HG03139 (cell line): Measurements from ENCODE around the gene BRIP1.

ENCODE experiments used
- ATAC-seq: cut with Tn5 transposase; IDR thresholded peaks from one replicate; pipeline ENCODE4 v1.9.1; 2021; ENCODE audit not compliant: unreplicated experiment

The BRIP1 gene

GRCh38 chr17:61764846-61765245 lies 98.5 kb downstream of the BRIP1 start:
- ATAC-seq = no peak

- ATAC-seq = no peak
Observed at GRCh38 chr17:61761827-61762226, 101.5 kb downstream of the BRIP1 start.

- ATAC-seq = no peak
Observed at GRCh38 chr17:61759362-61759761, 104.0 kb downstream of the BRIP1 start.

- ATAC-seq = no peak
Observed at GRCh38 chr17:61758430-61758829, 104.9 kb downstream of the BRIP1 start.

GRCh38 chr17:61757168-61757567 lies 106.2 kb downstream of the BRIP1 start:
- ATAC-seq = no peak

- no peak for ATAC-seq
Observed at GRCh38 chr17:61756561-61756960, 106.8 kb downstream of the BRIP1 start.

GRCh38 chr17:61755668-61756067 lies 107.7 kb downstream of the BRIP1 start:
- no peak for ATAC-seq

- ATAC-seq = no peak
Observed at GRCh38 chr17:61755078-61755477, 108.2 kb downstream of the BRIP1 start.

GRCh38 chr17:61754124-61754523 lies 109.2 kb downstream of the BRIP1 start:
- ATAC-seq = no peak

- no peak for ATAC-seq
Observed at GRCh38 chr17:61753696-61754095, 109.6 kb downstream of the BRIP1 start.

- peak; percentile 91 for ATAC-seq
Observed at GRCh38 chr17:61750656-61751055, 112.7 kb downstream of the BRIP1 start.

- no peak for ATAC-seq
Observed at GRCh38 chr17:61749823-61750404, 113.4 kb downstream of the BRIP1 start.

GRCh38 chr17:61746248-61746985 lies 116.9 kb downstream of the BRIP1 start:
- no peak for ATAC-seq

- ATAC-seq = no peak
Observed at GRCh38 chr17:61744804-61745203, 118.5 kb downstream of the BRIP1 start.

- no peak for ATAC-seq
Observed at GRCh38 chr17:61744252-61744651, 119.1 kb downstream of the BRIP1 start.

GRCh38 chr17:61743766-61744165 lies 119.6 kb downstream of the BRIP1 start:
- no peak for ATAC-seq

- no peak for ATAC-seq
Observed at GRCh38 chr17:61739002-61739401, 124.3 kb downstream of the BRIP1 start.

- no peak for ATAC-seq
Observed at GRCh38 chr17:61738249-61738648, 125.1 kb downstream of the BRIP1 start.

- ATAC-seq = no peak
Observed at GRCh38 chr17:61737820-61738219, 125.5 kb downstream of the BRIP1 start.

GRCh38 chr17:61736438-61736837 lies 126.9 kb downstream of the BRIP1 start:
- no peak for ATAC-seq

- no peak for ATAC-seq
Observed at GRCh38 chr17:61735807-61736206, 127.5 kb downstream of the BRIP1 start.

GRCh38 chr17:61734466-61734865 lies 128.9 kb downstream of the BRIP1 start:
- ATAC-seq = no peak

- ATAC-seq = no peak
Observed at GRCh38 chr17:61734012-61734411, 129.3 kb downstream of the BRIP1 start.
